PFSK-1 (cell line): ENCODE data around the gene KIF22.

Source experiments
- FOXP2 ChIP-seq: optimal IDR thresholded peaks from 2 replicates; pipeline ENCODE3; 2011; ENCODE audit warnings: borderline replicate concordance, control low read depth, inconsistent platforms; ENCODE audit not compliant: insufficient read depth; ENCODE audit errors: extremely low read length, extremely low read depth
- POLR2AphosphoS5 ChIP-seq: IDR thresholded peaks from 2 replicates; pipeline ENCODE4 v1.6.1; 2012; ENCODE audit warnings: low read depth, mild to moderate bottlenecking, control low read depth, low read length, moderate library complexity
- REST ChIP-seq, 2 experiments: IDR thresholded peaks; 2 replicates each; pipeline versions ENCODE4 v1.6.1 to v1.8.0; 2011 to 2012; ENCODE audit warnings: low read depth in 2 of 2, low read length in 2 of 2, control low read depth in 1 of 2, inconsistent platforms in 1 of 2, mild to moderate bottlenecking in 1 of 2, moderate library complexity in 1 of 2; ENCODE audit not compliant: insufficient read depth in 1 of 2
- SIN3A ChIP-seq: IDR thresholded peaks from 2 replicates; pipeline ENCODE4 v1.6.1; 2012; ENCODE audit warnings: mild to moderate bottlenecking, low read length, moderate library complexity, borderline replicate concordance; ENCODE audit not compliant: insufficient read depth
- TAF1 ChIP-seq: IDR thresholded peaks from 2 replicates; pipeline ENCODE4 v1.6.1; 2012; ENCODE audit warnings: low read length, control low read depth, borderline replicate concordance; ENCODE audit not compliant: insufficient read depth

Gene KIF22

DNA sequence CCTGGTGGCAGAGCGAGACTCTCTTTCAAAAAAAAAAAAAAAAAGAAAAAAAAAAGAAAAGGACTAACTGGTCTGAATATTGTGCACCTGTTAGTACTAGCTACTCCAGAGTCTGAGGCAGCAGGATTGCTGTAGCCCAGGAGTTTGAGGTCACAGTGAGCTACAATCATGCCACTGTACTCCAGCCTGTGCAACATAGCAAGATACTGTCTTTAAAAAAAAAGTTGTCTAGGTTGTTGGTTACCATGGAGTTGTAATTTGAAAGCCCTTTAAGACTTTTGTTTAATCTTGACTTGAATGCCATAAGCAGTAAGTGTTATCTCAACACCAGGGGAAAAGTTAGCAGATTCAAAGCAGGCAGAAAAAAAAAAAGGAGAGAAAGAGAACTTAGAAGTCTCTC, 33.9 kb upstream of the KIF22 start:
- TF ChIP-seq FOXP2 (no peak), SIN3A (no peak), TAF1 (no peak), POLR2AphosphoS5 (no peak), REST (IDR thresholded peaks at IDR 0.05; ENCODE audit: insufficient read depth in 1 of 2, low read depth in 2 of 2, low read length in 2 of 2) (no peak)

DNA sequence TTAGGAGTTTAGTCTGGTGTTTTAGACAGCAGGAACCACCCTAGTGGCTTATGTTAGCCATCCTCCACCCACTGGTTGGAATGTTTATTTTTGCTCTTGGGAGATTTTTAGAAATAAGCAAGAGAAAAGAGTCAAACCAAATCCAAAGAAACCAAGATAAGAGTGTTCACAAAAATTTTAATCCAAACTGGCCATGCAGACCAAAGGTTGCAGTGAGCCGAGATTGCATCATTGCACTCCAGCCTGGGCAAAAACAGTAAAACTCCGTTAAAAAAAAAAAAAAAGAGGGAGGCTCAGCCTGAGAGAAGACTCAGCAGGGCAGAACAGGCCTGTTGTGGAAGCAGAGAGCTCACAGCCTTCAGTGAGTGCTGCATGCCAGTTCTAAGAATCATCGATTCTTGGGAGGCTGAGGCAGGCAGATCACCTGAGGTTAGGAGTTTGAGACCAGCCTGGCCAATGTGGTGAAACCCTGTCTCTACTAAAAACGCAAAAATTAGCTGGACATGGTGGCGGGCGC, 32.5 kb upstream of the KIF22 start:
- TF ChIP-seq REST (IDR thresholded peaks at IDR 0.05; ENCODE audit: insufficient read depth in 1 of 2, low read depth in 2 of 2, low read length in 2 of 2) (no peak), SIN3A (no peak), POLR2AphosphoS5 (no peak), FOXP2 (no peak), TAF1 (no peak)

GRCh38 chr16:29760567-29761279, 29.8 kb upstream of the KIF22 start:
- TF ChIP-seq TAF1 (no peak), REST (IDR thresholded peaks at IDR 0.05; ENCODE audit: insufficient read depth in 1 of 2, low read depth in 2 of 2, low read length in 2 of 2) (no peak), POLR2AphosphoS5 (no peak), SIN3A (no peak), FOXP2 (no peak)

DNA sequence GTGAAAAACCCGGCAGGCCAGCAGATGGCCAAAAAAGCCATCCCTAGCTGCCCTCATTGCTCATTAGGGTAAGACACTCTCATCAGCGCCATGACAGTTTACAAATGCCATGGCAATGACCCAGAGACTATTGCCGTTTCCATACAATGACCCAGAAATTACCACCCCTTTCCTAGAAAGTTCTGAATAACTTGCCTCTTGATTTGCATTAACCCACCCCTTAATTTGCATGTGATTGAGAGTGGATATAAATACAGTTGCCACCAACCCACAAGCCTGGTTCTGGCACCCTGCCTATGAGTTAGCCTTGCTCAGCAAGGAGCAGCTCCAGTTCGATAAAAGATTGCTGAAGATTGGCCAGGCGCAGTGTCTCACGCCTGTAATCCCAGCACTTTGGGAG, 28.7 kb upstream of the KIF22 start:
- TF ChIP-seq POLR2AphosphoS5, result no peak
- no peak for TF ChIP-seq REST (IDR thresholded peaks at IDR 0.05; ENCODE audit: insufficient read depth in 1 of 2, low read depth in 2 of 2, low read length in 2 of 2)
- no peak for TF ChIP-seq SIN3A
